ENCODE results near the gene RALB. TPM values are rescaled to one million over a fixed set of nuclear protein-coding genes. Genes with fewer than 3 reads are reported as not detected.

The RALB gene
- total RNA-seq, 4 donors from 2014 or later, result 22.4 to 42.8 (median 34.9) TPM

DNA sequence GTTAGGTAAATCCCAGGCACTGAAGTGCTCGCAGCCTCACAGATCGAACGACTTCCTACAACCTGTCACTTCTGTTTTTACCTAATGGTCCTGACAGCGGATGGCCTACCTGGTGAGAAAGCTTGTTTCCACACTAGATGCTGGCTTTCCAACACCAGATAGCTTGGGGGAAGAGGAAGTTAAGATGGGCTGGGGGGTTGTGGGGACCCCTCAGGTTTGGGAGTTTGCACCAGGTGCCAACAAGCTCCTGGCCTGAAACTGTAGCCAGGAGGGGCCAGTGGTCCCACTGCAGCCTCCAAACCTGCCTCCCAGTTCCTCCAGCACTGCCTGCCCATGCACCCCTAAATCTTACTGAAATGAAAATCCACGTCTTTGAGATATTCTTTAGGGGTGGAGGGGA lies 33.4 kb upstream of the RALB start:
- no peak for TF ChIP-seq POLR2A (IDR thresholded peaks at IDR 0.05)
- TF ChIP-seq, protein P1, sequence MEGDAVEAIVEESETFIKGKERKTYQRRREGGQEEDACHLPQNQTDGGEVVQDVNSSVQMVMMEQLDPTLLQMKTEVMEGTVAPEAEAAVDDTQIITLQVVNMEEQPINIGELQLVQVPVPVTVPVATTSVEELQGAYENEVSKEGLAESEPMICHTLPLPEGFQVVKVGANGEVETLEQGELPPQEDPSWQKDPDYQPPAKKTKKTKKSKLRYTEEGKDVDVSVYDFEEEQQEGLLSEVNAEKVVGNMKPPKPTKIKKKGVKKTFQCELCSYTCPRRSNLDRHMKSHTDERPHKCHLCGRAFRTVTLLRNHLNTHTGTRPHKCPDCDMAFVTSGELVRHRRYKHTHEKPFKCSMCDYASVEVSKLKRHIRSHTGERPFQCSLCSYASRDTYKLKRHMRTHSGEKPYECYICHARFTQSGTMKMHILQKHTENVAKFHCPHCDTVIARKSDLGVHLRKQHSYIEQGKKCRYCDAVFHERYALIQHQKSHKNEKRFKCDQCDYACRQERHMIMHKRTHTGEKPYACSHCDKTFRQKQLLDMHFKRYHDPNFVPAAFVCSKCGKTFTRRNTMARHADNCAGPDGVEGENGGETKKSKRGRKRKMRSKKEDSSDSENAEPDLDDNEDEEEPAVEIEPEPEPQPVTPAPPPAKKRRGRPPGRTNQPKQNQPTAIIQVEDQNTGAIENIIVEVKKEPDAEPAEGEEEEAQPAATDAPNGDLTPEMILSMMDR (IDR thresholded peaks at IDR 0.05), result no peak
- intact Hi-C loops (cut with DNase I; ENCODE audit: low total_unique reads), result no loop called here
- WGBS, 2 donors, result 92 to 94% methylated on average over 5 of the region's 5 CpGs
- H3K4me3 ChIP-seq (ENCODE audit: low read depth, poor library complexity, severe bottlenecking), result no peak overlapping the region
- DNase-seq (ENCODE audit: low spot score in 2 of 2), result peak in 1 of 2 donors; percentile 71

DNA sequence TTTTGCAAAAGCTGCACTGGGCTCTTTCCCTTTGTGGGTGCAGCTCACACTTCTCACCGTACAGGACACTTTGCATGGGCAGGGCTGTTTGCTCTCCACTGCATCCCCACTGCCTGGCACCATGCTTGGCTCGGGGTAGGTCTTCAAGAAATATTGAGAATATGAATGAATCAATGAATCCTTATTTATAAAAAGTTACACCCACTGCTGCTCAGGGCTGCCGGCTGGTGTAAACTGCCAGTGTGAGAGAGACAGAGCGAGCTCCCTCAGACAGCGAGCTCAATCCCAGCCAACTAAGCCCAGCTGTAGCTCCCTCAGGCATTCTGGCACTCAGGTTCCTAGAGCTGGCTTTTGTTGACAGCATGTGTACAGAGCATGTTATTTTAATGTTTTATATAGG lies 32.9 kb upstream of the RALB start:
- peak in 1 of 2 donors; percentile 77 for DNase-seq (ENCODE audit: low spot score in 2 of 2)
- 50 to 66% methylated on average over 5 of the region's 5 CpGs for WGBS, 2 donors
- intact Hi-C loops (cut with DNase I; ENCODE audit: low total_unique reads), result no loop called here
- TF ChIP-seq POLR2A (IDR thresholded peaks at IDR 0.05), result no peak
- TF ChIP-seq, protein P1 (IDR thresholded peaks at IDR 0.05), result no peak
- H3K4me3 ChIP-seq (ENCODE audit: low read depth, poor library complexity, severe bottlenecking), result no peak overlapping the region

DNA sequence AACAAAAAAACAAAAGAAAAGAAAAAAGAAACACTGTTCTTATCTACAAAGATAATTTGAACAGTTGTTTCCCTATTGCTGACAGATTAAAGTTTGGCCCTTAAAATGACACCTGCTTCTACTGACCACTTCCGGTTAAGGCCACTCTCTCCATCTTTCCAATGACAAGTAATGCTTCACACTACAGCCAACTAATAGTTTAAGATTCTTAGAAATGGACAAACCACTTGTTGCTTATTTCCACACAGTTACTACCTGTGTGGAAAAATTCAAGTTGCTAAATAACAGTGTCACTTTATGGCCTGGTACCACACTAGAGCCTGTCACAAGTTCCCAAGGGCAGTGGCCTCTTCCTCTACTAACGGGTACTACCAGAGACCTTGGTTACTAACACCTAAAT lies 31.9 kb upstream of the RALB start:
- intact Hi-C loops (cut with DNase I; ENCODE audit: low total_unique reads), result no loop called here
- TF ChIP-seq, protein P1 (IDR thresholded peaks at IDR 0.05), result no peak
- TF ChIP-seq POLR2A (IDR thresholded peaks at IDR 0.05), result no peak
- DNase-seq (ENCODE audit: low spot score in 2 of 2), result no peak
- H3K4me3 ChIP-seq (ENCODE audit: low read depth, poor library complexity, severe bottlenecking), result no peak overlapping the region
- WGBS, 2 donors, result 84 to 87% methylated on average over 2 of the region's 2 CpGs

- H3K4me3 ChIP-seq (ENCODE audit: low read depth, poor library complexity, severe bottlenecking), result no peak overlapping the region
- DNase-seq (ENCODE audit: low spot score in 2 of 2), result peak in 1 of 2 donors; percentile 68
- TF ChIP-seq POLR2A (IDR thresholded peaks at IDR 0.05), result no peak
- TF ChIP-seq, protein P1 (IDR thresholded peaks at IDR 0.05), result no peak
- intact Hi-C loops (cut with DNase I; ENCODE audit: low total_unique reads), result no loop called here
- 94 to 97% methylated on average over 8 of the region's 8 CpGs for WGBS, 2 donors
Measured at GRCh38 chr2:120221616-120222015, 31.0 kb upstream of the RALB start.

- WGBS, 2 donors, result 78 to 92% methylated on average over 34 to 42 of the region's 49 CpGs
- intact Hi-C loops (cut with DNase I; ENCODE audit: low total_unique reads), result no loop called here
- DNase-seq (ENCODE audit: low spot score in 2 of 2), result peak in 1 of 2 donors; percentile 86
Measured at GRCh38 chr2:120222186-120223033, 30.2 kb upstream of the RALB start.

More at GRCh38 chr2:120222186-120223033, 30.2 kb upstream of the RALB start:
- TF ChIP-seq, protein P1 (IDR thresholded peaks at IDR 0.05), result no peak
- no peak for TF ChIP-seq POLR2A (IDR thresholded peaks at IDR 0.05)
- H3K4me3 ChIP-seq (ENCODE audit: low read depth, poor library complexity, severe bottlenecking), result no peak overlapping the region

Data from lower leg skin (tissue), 4 donors.